ENCODE results near the gene NFYA.
"Not testable (repeated sequence)": the region's sequence is repeated elsewhere in the genome, so short reads cannot be mapped to it uniquely, and the experiment has no call there.

The NFYA gene

DNA sequence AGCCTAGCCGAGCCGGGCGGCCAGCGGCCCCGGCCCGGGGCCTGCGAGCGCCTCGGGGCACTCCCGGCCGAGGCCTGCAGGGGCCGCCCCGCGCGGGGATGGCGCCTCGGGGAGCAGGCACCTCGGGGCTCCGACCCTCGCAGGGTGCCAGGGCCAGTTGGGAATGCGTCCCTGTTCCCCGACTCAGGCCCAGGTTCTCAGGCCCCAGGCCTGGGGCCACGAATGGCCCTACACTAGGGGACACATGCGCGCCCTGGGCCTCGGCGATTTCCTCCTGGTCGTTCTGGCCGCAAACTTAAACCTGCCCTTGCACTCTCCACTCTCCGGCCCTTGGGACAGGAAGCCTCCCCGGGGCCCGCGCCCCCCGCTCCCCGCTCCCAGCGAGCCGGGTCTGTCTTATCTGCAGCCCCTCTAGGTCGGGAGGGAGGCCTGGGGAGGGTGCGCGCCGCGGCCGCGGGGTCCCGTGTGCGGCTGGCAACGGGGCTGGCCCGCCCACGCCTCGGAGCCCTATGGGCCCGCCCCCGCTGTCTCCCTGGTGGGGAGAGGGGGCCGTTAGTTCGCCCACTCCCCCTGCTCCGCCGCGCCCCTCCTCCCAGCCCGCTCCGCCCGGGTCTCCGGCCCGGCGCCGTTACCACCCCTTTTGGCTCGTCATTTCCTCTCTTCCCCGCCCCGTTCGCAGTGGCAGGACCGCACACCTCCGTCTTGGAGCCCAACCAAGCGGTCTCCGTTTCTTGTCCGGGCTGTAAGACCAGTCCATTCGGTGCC, 611 bp downstream of the NFYA start:
- peak; percentile 77 for DNase-seq (ENCODE audit: low read depth)

DNA sequence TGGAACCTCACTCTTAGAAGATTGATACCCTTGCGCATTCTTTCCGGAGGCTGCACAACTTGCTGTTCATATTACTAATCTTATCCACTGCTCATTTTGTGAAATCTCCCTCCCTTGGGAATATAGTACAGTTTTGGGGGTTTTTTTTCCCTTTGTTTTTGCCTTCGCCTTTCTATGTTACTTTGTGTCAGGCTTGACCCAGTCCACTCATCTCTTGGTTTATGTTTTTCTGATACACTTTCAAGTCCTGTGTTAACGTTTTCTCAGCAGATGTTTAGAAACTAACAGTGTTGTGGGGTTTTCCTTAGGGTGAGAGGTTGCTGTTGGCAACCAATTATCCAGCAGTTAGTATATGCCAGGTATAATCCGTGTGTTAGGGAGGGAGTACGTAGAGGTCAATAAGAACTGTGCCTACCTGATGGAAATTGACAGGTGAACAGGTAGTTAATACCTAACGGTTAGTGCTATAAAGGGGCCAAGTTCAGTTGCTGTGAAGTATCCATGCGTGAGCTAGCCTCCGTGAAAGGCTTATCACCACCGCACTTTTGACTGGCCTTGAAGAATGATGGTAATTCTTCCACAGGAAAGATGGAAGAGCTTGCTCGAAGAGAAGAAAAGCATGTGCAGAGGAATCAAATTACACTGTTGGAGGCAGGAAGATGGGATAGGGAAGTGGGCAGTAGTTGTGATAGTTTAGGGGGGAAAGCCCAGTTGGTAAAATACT, 1.4 kb downstream of the NFYA start:
- peak; percentile 44 for DNase-seq (ENCODE audit: low read depth)

DNA sequence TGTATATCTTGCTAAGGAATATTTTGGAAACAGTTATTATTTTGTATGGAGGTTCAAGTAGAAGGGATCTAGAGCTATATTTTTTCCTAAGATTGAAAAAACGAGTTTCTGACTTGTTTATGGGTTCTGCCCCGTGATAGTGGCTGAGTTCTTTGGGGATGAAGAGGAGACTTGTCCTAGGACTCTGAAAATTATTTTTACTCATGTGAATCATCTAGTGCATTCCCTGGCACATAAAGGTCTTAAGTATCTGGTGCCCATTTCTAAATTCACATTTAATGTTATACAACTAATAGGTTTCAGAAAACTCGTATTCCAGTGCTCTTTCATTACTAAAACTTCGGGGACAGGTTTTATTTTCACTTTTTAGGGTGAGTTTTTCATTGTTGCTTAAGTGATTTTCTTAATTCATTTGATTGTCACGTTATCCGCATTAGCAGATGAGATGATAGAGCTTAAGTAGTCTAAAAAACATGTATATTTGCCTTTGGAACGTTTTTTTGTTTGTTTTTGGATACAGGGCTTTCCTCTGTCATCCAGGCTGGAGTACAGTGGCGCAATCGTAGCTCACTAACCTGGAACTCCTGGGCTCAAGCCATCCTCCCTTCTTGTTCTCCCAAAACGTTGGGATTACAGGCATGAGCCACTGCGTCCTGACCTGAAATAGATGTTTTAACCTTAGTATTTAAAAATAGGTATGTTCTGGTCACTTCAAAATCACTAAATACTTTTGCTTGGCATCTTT, 2.1 kb downstream of the NFYA start:
- DNase-seq (ENCODE audit: low read depth), result no peak

DNA sequence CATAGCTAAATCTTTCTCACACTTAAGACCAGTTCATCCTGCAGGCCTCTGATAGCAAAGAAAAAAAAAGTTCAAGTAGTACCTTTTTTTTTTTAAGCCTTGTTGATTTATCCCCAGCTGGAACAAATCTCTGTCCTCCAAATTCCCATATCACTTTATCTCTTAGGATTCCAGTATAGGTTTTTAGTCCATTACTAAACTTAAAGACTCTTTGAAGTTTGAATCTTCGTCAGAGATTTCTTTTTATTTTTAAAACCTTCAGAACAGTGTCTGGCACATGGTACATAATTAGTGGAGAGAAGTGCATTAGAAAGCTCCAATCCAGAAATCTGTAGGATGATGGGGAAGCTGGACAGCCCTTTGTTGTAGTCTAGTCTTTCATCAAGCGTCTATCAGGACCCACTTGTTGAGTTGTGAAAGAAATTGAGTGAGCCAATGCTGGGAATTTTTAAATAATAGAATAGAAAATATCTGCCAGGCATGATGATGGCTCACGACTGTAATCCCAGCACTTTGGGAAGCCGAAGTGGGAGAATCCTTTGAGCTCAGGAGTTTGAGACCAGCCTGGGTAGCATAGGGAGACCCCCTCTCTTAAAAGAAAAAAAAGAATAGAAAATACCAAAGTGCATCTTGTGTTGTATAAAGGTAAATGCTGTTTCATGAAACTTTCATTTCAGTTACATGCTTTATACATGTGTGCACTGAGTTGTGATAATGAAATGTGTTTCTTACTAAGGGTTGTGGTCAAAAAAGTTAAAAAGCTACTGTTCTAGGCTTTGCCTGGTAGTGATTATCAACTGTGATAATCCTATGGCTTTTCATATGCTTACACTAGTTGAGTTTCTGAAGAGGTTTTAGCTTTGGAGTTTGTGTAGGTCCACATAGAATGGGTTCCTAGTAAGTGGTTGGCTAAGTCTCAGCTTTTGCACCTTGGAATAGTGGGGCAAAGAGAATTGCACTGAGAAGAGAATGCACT, 3.2 kb downstream of the NFYA start:
- no peak for DNase-seq (ENCODE audit: low read depth)

DNA sequence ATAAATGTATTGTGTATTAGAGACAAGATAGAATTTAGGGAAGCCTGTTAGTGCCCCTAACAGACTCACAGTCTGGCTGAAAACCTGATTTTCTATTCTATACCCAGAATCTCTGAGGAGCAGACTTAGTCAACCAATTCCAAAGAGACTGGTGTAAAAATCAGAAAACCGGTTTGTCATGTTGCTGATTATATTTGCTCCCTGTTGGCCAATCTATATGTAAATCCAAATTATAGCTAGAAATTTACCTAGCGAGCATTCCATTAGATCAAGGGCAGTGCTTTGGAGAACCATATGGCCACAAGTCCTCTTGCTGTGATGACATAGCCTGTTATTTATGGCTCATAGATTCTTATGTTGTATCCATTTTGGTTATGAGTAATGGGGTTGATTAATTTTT, 4.8 kb downstream of the NFYA start:
- DNase-seq (ENCODE audit: low read depth), result no peak

DNA sequence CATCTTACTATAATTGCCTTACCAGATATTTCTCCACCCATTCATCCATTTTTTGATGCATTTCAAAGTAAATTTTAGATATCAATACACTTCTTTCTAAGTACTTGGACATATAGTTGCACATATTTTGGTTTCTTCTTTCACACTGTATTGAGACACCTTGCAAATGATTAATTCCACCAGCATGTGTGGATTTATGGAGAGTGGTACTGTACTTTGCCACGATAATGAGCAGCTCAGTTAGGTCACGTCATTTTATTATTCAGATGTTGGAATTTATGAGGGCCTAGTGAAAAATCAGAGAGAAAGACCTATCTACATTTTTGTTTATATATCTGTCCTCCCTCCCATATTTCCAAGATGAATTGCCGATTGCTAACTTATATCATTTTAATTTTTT, 5.3 kb downstream of the NFYA start:
- DNase-seq (ENCODE audit: low read depth), result no peak

DNA sequence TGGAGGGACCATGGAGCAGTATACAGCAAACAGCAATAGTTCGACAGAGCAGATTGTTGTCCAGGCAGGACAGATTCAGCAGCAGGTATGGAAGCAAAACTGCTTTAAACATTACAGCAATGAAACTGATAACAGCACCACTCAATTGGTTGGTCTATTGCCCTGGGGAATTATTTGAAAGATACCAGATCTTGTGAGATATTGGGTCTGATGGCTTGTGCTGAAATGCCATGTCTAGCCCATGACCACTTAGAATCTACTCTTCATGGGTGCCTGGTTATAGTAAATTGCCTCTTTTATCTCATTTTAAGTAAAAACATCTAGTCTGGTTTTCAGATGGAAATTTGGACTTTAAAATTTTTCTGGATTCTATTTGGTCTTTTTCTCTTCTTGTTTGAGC, 6.3 kb downstream of the NFYA start:
- DNase-seq (ENCODE audit: low read depth), result no peak

DNA sequence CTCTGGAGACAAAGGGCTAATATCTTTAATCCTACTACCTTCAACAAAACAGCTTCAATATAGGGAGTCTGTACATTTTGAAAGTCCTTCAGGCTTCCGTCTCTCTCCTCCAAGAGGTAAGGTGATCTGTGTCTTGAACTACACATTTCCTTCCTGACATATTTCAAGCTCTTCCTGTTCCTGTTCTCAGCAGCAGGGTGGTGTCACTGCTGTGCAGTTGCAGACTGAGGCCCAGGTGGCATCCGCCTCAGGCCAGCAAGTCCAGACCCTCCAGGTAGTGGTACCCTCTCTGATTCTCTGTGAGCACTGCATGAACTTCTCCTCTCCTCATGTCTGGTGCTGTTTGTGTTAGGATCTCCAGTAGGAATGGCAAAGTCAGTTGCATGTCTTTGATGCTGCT, 7.8 kb downstream of the NFYA start:
- no peak for DNase-seq (ENCODE audit: low read depth)

DNA sequence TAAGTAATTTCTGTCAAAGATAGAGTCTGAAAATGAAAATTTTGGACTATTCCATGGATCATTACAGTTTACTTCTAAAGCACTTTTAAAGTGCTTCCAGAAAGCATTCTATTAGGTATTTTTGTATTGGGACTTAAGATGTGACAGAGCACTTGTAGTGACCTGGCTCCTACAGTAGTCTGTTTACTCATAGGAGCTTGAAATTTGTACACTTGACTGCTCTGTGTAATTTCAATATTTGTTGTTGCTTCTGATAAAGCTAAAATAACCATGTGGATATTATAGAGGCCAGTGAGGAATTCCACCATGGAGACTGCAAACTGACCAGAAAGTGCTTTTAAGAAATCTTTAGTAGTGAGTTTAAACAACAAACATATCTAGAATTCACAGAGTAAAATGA, 10.3 kb downstream of the NFYA start:
- no peak for DNase-seq (ENCODE audit: low read depth)

DNA sequence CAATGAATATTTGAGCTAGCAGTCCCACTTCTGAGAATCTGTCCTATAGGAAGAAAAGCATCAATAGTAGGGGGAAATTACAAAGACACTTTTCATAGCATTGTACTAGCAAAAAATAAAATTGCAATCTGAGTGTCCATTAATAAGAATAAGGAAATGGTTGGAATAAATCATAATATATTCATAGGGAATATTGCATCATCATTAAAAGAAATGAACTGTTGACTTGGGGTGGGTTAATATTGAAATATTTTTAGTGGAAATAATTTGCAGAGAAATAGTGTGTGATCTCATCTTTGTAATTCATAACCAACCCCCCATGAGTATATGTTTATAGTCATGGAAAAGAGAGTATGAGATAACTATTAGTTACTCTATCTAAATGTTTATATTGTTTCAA, 12.4 kb downstream of the NFYA start:
- DNase-seq (ENCODE audit: low read depth), result no peak

DNA sequence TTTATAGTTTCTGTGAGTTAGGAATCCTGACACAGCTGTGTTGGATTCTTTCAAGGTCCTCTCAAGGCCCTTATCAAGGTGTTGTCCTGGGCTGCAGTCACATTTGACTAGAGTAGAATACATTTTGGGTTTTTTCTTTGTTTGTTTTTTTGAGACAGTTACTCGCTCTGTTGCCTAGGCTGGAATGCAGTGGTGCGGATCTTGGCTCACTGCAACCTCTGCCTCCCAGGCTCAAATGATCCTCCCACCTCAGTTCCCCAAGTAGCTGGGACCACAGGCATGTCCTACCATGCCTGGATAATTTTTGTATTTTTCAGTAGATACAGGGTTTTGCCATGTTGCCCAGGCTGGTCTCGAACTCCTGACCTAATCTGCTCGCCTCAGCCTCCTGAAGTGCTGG, 15.7 kb downstream of the NFYA start:
- peak; percentile 29 for DNase-seq (ENCODE audit: low read depth)

DNA sequence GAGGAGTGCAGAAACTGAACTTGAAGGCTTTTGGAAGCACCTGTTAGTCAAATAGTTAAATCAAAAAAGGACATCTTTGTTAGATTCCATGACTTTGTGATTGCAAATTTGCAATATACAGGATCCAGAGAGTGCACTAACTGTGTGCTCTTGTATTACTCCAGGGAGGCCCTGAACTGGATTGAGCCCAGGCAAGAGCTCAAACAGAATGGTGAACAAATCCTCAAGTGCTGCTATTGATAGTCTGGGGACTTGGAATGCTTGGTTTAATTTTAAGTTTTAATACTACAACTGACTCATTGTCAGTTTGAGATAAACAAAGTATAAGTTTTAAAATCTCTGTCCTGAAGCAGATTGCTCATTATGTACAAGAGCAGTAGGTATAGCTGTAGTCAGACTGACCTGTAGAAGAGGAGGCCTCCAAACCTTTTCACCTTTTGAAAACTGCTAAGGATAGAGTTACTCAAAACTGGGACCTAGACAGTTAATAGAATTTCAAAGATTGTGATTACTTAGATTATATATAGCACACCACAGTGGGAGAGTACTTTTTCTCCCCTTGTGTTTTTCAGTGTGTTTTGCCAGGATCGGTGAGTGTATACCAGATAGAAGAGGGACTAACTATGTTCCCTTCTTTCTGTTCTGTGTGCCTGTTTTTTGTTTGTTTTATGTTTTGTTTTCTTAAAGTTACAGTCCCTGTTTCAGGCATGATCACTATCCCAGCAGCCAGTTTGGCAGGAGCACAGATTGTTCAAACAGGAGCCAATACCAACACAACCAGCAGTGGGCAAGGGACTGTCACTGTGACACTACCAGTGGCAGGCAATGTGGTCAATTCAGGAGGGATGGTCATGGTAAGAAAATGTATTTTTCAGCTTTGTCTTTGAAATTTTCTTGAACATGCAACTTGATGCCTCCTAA, 18.3 kb downstream of the NFYA start:
- no peak for DNase-seq (ENCODE audit: low read depth)

DNA sequence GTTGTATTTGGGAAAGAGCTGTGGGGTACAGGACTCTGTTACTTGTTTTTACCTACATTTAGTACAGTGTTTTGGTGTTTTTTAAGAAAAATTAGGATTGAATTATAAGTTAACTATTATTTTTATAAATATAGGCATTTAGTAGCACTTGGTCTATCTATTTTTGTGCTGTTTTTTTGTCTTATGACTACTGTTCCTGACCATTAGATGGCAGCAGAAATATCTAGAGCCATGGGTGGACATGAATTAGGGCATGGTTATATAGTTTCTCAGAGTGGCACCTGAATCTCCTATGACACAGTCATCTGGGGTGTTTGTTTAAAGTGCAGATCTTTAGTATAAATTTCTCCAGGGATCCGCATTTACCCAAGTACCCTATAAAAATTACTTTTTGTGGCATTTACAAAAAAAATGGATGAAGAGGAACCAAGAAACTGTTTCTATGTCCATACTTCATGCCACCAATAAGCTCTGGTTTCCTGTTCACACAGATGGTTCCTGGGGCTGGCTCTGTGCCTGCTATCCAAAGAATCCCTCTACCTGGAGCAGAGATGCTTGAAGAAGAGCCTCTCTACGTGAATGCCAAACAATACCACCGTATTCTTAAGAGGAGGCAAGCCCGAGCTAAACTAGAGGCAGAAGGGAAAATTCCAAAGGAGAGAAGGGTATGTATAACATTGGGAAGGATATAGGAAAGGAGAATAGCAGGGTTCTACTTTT, 19.8 kb downstream of the NFYA start:
- DNase-seq (ENCODE audit: low read depth), result peak; percentile 45

DNA sequence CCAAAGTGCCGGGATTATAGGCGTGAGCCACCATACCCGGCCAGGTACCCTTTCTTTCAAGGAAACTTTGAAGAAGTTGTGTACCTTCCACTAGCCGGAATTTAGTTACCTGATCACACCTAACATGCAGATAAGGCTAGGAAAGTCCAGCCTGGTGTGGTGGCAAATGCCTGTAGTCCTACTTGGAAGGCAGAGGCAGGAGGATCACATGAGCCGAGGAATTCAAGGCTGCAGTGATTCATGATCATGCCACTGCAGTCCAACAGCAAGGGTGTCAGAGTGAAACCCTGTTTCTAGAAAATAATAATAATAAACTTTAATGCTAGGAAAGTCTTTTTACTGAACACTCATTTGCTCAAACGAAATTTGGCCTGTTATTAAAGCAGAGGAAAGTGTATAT, 21.0 kb downstream of the NFYA start:
- peak; percentile 70 for DNase-seq (ENCODE audit: low read depth)

DNA sequence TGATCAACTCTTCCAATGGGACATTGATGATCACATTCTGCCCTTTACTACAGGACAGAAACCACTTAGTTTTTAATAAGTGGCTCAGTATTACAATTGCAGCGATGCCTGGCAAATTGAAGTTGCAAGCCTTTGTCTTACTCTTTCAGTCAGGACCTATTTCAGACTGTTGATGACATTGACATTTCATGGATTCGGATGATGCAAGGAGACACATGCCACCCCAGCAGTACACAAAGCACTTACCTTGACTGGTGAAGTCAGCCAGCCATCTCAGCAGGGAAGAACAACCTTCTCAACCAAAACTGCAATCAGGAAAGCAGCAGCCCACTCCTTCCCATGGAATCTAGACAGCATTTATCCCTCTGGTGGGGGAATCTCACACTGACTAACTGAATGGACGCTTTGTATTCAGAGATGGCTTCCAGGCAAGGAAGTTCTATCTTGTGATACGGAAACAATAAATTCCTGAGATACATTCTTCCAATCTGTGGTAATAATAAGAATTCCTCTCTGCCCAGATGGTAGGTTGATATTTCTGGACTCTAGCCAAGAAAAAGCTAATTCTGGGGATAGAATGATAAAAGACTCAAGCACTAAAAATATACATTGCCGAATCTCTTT, 24.8 kb downstream of the NFYA start:
- peak; percentile 79 for DNase-seq (ENCODE audit: low read depth)

DNA sequence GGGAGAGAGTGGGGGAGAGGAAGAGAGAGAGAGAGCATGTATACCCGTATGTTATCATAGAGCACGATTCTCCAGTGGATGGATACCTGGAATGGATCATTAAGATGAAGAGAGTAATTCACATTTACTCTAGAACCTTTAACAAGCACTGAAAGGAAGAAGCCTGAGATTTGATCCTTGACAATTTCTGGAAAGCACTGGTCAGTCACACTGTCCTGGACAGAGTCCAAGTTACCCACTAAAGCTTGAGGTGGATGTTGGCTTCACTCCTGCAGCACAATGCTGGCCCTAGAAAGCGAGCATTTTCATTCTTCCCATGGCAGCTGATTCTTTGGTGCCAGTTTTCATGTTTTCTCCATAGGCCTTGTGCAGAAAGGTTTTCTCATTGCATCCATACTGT, 25.6 kb downstream of the NFYA start:
- peak; percentile 31 for DNase-seq (ENCODE audit: low read depth)

DNA sequence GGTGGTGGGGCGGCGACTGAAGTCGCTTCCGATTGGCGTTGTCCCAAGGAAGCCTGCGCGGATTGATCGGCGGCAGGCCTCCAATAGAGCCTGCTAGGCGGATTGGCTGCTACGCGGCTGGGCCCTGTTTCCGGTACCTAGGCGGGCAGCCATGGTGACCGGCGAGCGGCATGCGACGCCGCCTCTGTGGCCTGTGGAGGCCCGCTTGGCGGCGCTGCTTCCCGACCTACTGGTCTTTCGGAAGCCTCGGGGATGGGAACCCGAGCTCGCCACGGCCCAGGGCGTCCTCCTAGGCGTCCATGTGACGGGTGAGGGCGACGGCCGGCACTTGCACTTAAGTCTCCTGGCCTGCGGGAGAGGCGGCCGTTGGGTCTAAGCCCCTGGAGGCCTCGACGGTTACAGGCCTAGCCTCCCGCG, 28.1 kb downstream of the NFYA start:
- DNase-seq (ENCODE audit: low read depth), result no peak

DNA sequence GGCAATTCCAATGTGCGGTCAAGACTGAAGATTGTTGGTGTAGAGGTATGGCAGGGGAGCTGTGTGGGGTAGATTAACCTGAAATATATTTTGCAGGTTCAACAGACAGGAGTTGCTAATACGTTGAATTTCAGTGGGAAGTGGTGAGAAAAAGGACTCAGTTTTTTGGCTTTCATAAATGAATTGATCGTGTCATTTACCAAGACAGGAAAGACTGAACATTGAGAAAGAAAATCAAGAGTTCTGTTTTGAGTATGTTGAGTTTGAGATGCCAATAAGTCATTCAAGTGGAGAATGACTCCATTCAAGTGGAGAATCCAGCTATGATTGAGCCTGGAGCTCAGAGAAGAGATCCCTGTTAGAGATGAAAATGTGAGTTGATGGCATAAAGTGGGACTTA, 31.1 kb downstream of the NFYA start:
- no peak for DNase-seq (ENCODE audit: low read depth)

DNA sequence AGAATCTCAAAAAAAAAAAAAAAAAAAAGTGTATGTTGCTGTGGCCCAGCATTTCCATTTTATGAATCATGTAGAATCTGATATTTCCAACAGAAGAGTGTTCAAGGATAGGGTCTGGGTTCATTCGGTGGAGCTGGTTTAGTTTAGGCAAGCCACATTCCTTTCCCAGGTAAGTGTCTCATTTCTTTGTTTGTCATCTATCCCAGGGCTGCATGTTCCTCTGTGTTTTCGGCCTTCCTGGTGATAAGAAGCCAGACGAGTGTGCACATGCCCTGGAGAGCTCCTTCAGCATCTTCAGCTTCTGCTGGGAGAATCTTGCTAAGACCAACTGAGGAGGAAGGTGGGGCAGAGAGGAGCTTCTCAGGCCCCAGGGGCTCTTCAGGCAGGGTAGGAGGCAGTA, 38.2 kb downstream of the NFYA start:
- DNase-seq (ENCODE audit: low read depth), result no peak

DNA sequence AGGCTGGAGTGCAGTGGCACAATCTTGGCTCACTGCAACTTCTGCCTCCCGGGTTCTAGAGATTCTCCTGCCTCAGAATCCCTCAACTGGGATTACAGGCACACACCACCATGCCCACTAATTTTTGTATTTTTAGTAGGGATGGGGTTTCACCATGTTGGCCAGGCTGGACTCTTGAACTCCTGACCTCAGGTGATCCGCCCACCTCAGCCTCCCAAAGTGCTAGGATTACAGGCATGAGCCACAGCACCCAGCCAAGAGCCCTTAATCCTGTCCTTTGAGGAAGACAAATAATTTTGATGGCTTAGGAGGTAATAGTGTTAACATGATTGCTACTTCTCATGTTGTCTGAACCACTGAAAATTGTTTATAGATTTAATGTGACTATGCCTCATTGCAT, 42.3 kb downstream of the NFYA start:
- not testable (repeated sequence) for DNase-seq (ENCODE audit: low read depth)

All from iris pigment epithelial cell (primary cell).